ENCODE data around the gene PLPPR1.

DNA sequence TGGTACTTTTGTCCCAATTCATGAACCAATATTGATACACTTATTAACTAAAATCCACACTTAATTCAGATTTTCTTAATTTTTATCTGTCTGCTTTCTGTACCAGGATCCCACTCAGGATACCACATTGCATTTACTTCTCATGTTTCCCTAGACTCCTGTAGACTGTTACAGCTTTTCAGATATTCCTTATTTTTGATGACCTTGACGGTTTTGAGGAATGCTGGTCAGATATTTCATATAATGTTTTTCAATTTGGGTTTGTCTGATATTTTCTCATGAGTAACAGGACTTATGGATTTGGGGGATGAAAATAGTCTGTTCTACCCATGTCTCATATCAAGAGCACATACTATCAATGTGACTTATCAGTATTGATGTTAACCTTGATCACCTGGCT is 37.4 kb downstream of the PLPPR1 start:
- TF ChIP-seq, protein P1, sequence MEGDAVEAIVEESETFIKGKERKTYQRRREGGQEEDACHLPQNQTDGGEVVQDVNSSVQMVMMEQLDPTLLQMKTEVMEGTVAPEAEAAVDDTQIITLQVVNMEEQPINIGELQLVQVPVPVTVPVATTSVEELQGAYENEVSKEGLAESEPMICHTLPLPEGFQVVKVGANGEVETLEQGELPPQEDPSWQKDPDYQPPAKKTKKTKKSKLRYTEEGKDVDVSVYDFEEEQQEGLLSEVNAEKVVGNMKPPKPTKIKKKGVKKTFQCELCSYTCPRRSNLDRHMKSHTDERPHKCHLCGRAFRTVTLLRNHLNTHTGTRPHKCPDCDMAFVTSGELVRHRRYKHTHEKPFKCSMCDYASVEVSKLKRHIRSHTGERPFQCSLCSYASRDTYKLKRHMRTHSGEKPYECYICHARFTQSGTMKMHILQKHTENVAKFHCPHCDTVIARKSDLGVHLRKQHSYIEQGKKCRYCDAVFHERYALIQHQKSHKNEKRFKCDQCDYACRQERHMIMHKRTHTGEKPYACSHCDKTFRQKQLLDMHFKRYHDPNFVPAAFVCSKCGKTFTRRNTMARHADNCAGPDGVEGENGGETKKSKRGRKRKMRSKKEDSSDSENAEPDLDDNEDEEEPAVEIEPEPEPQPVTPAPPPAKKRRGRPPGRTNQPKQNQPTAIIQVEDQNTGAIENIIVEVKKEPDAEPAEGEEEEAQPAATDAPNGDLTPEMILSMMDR (conservative IDR thresholded peaks at IDR 0.05) = no peak
- no peak for TF ChIP-seq ZFX (IDR thresholded peaks at IDR 0.05)
